Eye (tissue), 1 donor: ENCODE data around the gene ZNF343.
A peak's percentile ranks its signal among the peaks of the same experiment; 100 is the strongest.
"Not testable (repeated sequence)": the region's sequence is repeated elsewhere in the genome, so short reads cannot be mapped to it uniquely, and the experiment has no call there.

Source experiments
- DNase-seq: peaks from one replicate; pipeline ENCODE4 v3.0.0-alpha.2; 2015

The ZNF343 gene

GRCh38 chr20:2521369-2522305 is 12.9 kb upstream of the ZNF343 start:
- DNase-seq = peak; percentile 83

- DNase-seq = no peak
These were observed 11.9 kb upstream of the ZNF343 start for GRCh38 chr20:2520617-2521016.

- no peak for DNase-seq
These were observed 10.5 kb upstream of the ZNF343 start for GRCh38 chr20:2519115-2519809.

- DNase-seq = no peak
These were observed 9.8 kb upstream of the ZNF343 start for GRCh38 chr20:2518558-2518957.

- DNase-seq = no peak
These were observed 9.4 kb upstream of the ZNF343 start for GRCh38 chr20:2518096-2518495.

- no peak for DNase-seq
These were observed 7.7 kb upstream of the ZNF343 start for GRCh38 chr20:2516399-2516798.

- DNase-seq = no peak
These were observed 6.5 kb upstream of the ZNF343 start for GRCh38 chr20:2515203-2515602.

GRCh38 chr20:2509794-2510193 is 1.1 kb upstream of the ZNF343 start:
- DNase-seq = no peak

GRCh38 chr20:2509468-2509781 is 710 bp upstream of the ZNF343 start:
- DNase-seq = no peak

- no peak for DNase-seq
These were observed 662 bp downstream of the ZNF343 start for GRCh38 chr20:2507875-2508630.

- no peak for DNase-seq
These were observed 1.3 kb downstream of the ZNF343 start for GRCh38 chr20:2507464-2507863.

GRCh38 chr20:2506426-2506825 is 2.3 kb downstream of the ZNF343 start:
- DNase-seq = not testable (repeated sequence)

- not testable (repeated sequence) for DNase-seq
These were observed 3.9 kb downstream of the ZNF343 start for GRCh38 chr20:2504803-2505202.

GRCh38 chr20:2502808-2503384 is 5.8 kb downstream of the ZNF343 start:
- DNase-seq = not testable (repeated sequence)

- no peak for DNase-seq
These were observed 23.1 kb downstream of the ZNF343 start for GRCh38 chr20:2485661-2486060.

GRCh38 chr20:2485080-2485479 is 23.6 kb downstream of the ZNF343 start:
- DNase-seq = no peak

- no peak for DNase-seq
These were observed 25.2 kb downstream of the ZNF343 start for GRCh38 chr20:2483504-2483903.

GRCh38 chr20:2480381-2480780 is 28.3 kb downstream of the ZNF343 start:
- no peak for DNase-seq

GRCh38 chr20:2476742-2477615 is 31.7 kb downstream of the ZNF343 start:
- DNase-seq = no peak

GRCh38 chr20:2475850-2476741 is 32.6 kb downstream of the ZNF343 start:
- DNase-seq = no peak

- no peak for DNase-seq
These were observed 35.2 kb downstream of the ZNF343 start for GRCh38 chr20:2473516-2473915.
